Stimulated activated CD4-positive, alpha-beta T cell treated with anti-CD3 and anti-CD28 coated beads, Interleukin-4, amount 100 ng/mL, for 48 hours (primary cell): Measurements from ENCODE around the gene R3HCC1L.

Experiments
- DNase-seq, 2 donors: peaks; one replicate each; pipeline ENCODE4 v3.0.0-alpha.2; 2020; ENCODE audit warnings: low read depth in 2 of 2

R3HCC1L gene

GRCh38 chr10:98231417-98231816 lies 97.0 kb downstream of the R3HCC1L start:
- DNase-seq = no peak

- no peak for DNase-seq
Observed at GRCh38 chr10:98235846-98236245, 101.4 kb downstream of the R3HCC1L start.

- no peak for DNase-seq
Observed at GRCh38 chr10:98236862-98237261, 102.4 kb downstream of the R3HCC1L start.

- DNase-seq = no peak
Observed at GRCh38 chr10:98238391-98238790, 103.9 kb downstream of the R3HCC1L start.

GRCh38 chr10:98240524-98240923 lies 106.1 kb downstream of the R3HCC1L start:
- DNase-seq = no peak

- DNase-seq = no peak
Observed at GRCh38 chr10:98242823-98243222, 108.4 kb downstream of the R3HCC1L start.

GRCh38 chr10:98244141-98244540 lies 109.7 kb downstream of the R3HCC1L start:
- DNase-seq = no peak

GRCh38 chr10:98244586-98244985 lies 110.1 kb downstream of the R3HCC1L start:
- DNase-seq = no peak

GRCh38 chr10:98246911-98247805 lies 112.7 kb downstream of the R3HCC1L start:
- DNase-seq = no peak

GRCh38 chr10:98248018-98248417 lies 113.6 kb downstream of the R3HCC1L start:
- no peak for DNase-seq

- no peak for DNase-seq
Observed at GRCh38 chr10:98249134-98249533, 114.7 kb downstream of the R3HCC1L start.

GRCh38 chr10:98251399-98251798 lies 116.9 kb downstream of the R3HCC1L start:
- no peak for DNase-seq

GRCh38 chr10:98252464-98252863 lies 118.0 kb downstream of the R3HCC1L start:
- DNase-seq = no peak

GRCh38 chr10:98253499-98253898 lies 119.0 kb downstream of the R3HCC1L start:
- no peak for DNase-seq

- DNase-seq = no peak
Observed at GRCh38 chr10:98254234-98254974, 119.9 kb downstream of the R3HCC1L start.

- no peak for DNase-seq
Observed at GRCh38 chr10:98255146-98255877, 120.9 kb downstream of the R3HCC1L start.

GRCh38 chr10:98256692-98257091 lies 122.2 kb downstream of the R3HCC1L start:
- no peak for DNase-seq

- no peak for DNase-seq
Observed at GRCh38 chr10:98257198-98257597, 122.7 kb downstream of the R3HCC1L start.

GRCh38 chr10:98257961-98258360 lies 123.5 kb downstream of the R3HCC1L start:
- no peak for DNase-seq

GRCh38 chr10:98258683-98259454 lies 124.4 kb downstream of the R3HCC1L start:
- no peak for DNase-seq

GRCh38 chr10:98259606-98260315 lies 125.3 kb downstream of the R3HCC1L start:
- DNase-seq = no peak
